ENCODE measurements around the gene TRIM13. TPM values are rescaled to one million over a fixed set of nuclear protein-coding genes. Genes with fewer than 3 reads are reported as not detected.
A peak's percentile ranks its signal among the peaks of the same experiment; 100 is the strongest.
"Not testable (repeated sequence)": the region's sequence is repeated elsewhere in the genome, so short reads cannot be mapped to it uniquely, and the experiment has no call there.

Gene TRIM13
- total RNA-seq, 2 donors from 2014 or later: 12.1 to 12.6 TPM

- Mint-ChIP-seq H3K4me1 (ENCODE audit: low read depth) (no peaks in the 10 kb centered on the region), H3K36me3 (ENCODE audit: insufficient read depth in 2 of 2) (peaks cover 5 to 18% of the 10 kb centered on the region in 2 donors), H3K4me3 (no peak overlapping the region), H3K27me3 (ENCODE audit: low read depth) (no peaks in the 10 kb centered on the region), H3K9me3 (no peaks in the 10 kb centered on the region), H3K27ac (no peak overlapping the region)
- DNase-seq (no peak), ATAC-seq (replicated peaks in 1 of 2) (no peak)
Measured at GRCh38 chr13:50052478-50052877, 55.6 kb downstream of the TRIM13 start.

GRCh38 chr13:50053844-50054243, 57.0 kb downstream of the TRIM13 start:
- H3K4me3 Mint-ChIP-seq: no peak overlapping the region
- H3K9me3 Mint-ChIP-seq: no peaks in the 10 kb centered on the region
- no peaks in the 10 kb centered on the region for H3K4me1 Mint-ChIP-seq (ENCODE audit: low read depth)
- no peaks in the 10 kb centered on the region for H3K27me3 Mint-ChIP-seq (ENCODE audit: low read depth)
- no peak overlapping the region for H3K27ac Mint-ChIP-seq
- ATAC-seq (replicated peaks in 1 of 2) (no peak), DNase-seq (no peak)
- H3K36me3 Mint-ChIP-seq (ENCODE audit: insufficient read depth in 2 of 2): peaks cover 5 to 21% of the 10 kb centered on the region in 2 donors

- no peaks in the 10 kb centered on the region for H3K27me3 Mint-ChIP-seq (ENCODE audit: low read depth)
- DNase-seq (no peak), ATAC-seq (replicated peaks in 1 of 2) (no peak)
- no peaks in the 10 kb centered on the region for H3K9me3 Mint-ChIP-seq
- H3K27ac Mint-ChIP-seq: peak overlapping the region; percentile 57
- peaks cover 7 to 19% of the 10 kb centered on the region in 2 donors for H3K36me3 Mint-ChIP-seq (ENCODE audit: insufficient read depth in 2 of 2)
- H3K4me3 Mint-ChIP-seq: no peak overlapping the region
- no peaks in the 10 kb centered on the region for H3K4me1 Mint-ChIP-seq (ENCODE audit: low read depth)
Measured at GRCh38 chr13:50055454-50055853, 58.6 kb downstream of the TRIM13 start.

GRCh38 chr13:50060718-50061117, 63.9 kb downstream of the TRIM13 start:
- no peaks in the 10 kb centered on the region for H3K27me3 Mint-ChIP-seq (ENCODE audit: low read depth)
- no peaks in the 10 kb centered on the region for H3K9me3 Mint-ChIP-seq
- peaks cover 2 to 8% of the 10 kb centered on the region in 2 donors for H3K36me3 Mint-ChIP-seq (ENCODE audit: insufficient read depth in 2 of 2)
- H3K27ac Mint-ChIP-seq: no peak overlapping the region
- ATAC-seq (replicated peaks in 1 of 2) (no peak), DNase-seq (no peak)
- H3K4me3 Mint-ChIP-seq: no peak overlapping the region
- no peaks in the 10 kb centered on the region for H3K4me1 Mint-ChIP-seq (ENCODE audit: low read depth)

- H3K36me3 Mint-ChIP-seq (ENCODE audit: insufficient read depth in 2 of 2): peaks cover 4 to 19% of the 10 kb centered on the region in 2 donors
- DNase-seq; H3K9me3 Mint-ChIP-seq; H3K27me3 Mint-ChIP-seq (ENCODE audit: low read depth); ATAC-seq (replicated peaks in 1 of 2); H3K4me1 Mint-ChIP-seq (ENCODE audit: low read depth); H3K4me3 Mint-ChIP-seq; H3K27ac Mint-ChIP-seq: not testable (repeated sequence)
Measured at GRCh38 chr13:50062336-50062735, 65.5 kb downstream of the TRIM13 start.

- no peaks in the 10 kb centered on the region for H3K9me3 Mint-ChIP-seq
- H3K27ac Mint-ChIP-seq: no peak overlapping the region
- ATAC-seq (replicated peaks in 1 of 2) (no peak), DNase-seq (no peak)
- H3K36me3 Mint-ChIP-seq (ENCODE audit: insufficient read depth in 2 of 2): peaks cover 3 to 21% of the 10 kb centered on the region in 2 donors
- H3K4me1 Mint-ChIP-seq (ENCODE audit: low read depth): peaks cover 5% of the 10 kb centered on the region
- H3K4me3 Mint-ChIP-seq: no peak overlapping the region
- no peaks in the 10 kb centered on the region for H3K27me3 Mint-ChIP-seq (ENCODE audit: low read depth)
Measured at GRCh38 chr13:50065712-50066111, 68.9 kb downstream of the TRIM13 start.

Other genes with a start within 250 kb of the TRIM13 start
- gene KPNA3, start 204.4 kb upstream of the TRIM13 start, total RNA-seq: 10 to 100 TPM; 23.5 to 27.0 TPM
- gene SPRYD7, start 60.7 kb upstream of the TRIM13 start, total RNA-seq: 1 to 10 TPM; 3.7 to 6.4 TPM
- under 1 TPM; 0.31 to 0.32 TPM for gene KCNRG, start 18.4 kb downstream of the TRIM13 start, total RNA-seq

All from activated T-cell treated with anti-CD3 and anti-CD28 coated beads, Interleukin-2, amount 50 U/mL, for 72 hours (primary cell).